Type B pancreatic cell (in vitro differentiated cells): ENCODE results near the gene IL2RA. TPM values are rescaled to one million over a fixed set of nuclear protein-coding genes. Genes with fewer than 3 reads are reported as not detected.
"Not testable (repeated sequence)": the region's sequence is repeated elsewhere in the genome, so short reads cannot be mapped to it uniquely, and the experiment has no call there.

Experiments
- DNase-seq: peaks from one replicate; pipeline ENCODE4 v3.0.0; 2021; ENCODE audit warnings: mixed read lengths; ENCODE audit not compliant: unreplicated experiment; ENCODE audit errors: extremely low spot score
- H3K27ac Mint-ChIP-seq: 2 replicates; pipeline ENCODE4 v1.8.0; 2021; ENCODE audit warnings: mild to moderate bottlenecking, mixed read lengths
- H3K27me3 Mint-ChIP-seq: 2 replicates; pipeline ENCODE4 v1.8.0; 2021; ENCODE audit warnings: mixed read lengths
- H3K36me3 Mint-ChIP-seq: 2 replicates; pipeline ENCODE4 v1.8.0; 2021; ENCODE audit warnings: mixed read lengths
- H3K4me1 Mint-ChIP-seq: one replicate; pipeline ENCODE4 v1.8.0; 2021; ENCODE audit warnings: mixed read lengths; ENCODE audit not compliant: unreplicated experiment
- H3K4me3 Mint-ChIP-seq: 2 replicates; pipeline ENCODE4 v1.8.0; 2021; ENCODE audit warnings: mild to moderate bottlenecking, mixed read lengths
- H3K9me3 Mint-ChIP-seq: 2 replicates; pipeline ENCODE4 v1.8.0; 2021; ENCODE audit warnings: mixed read lengths
- CTCF ChIP-seq: fragments of 200-600 bp; sonication (generic); conservative IDR thresholded peaks from 2 replicates; pipeline ENCODE4 v1.5.0; 2021; ENCODE audit warnings: antibody characterized with exemption, mild to moderate bottlenecking
- total RNA-seq: library from RNA; stranded (reverse); gene quantifications from 2 replicates; pipeline ENCODE4 v1.2.1, GENCODE V29; 2021; ENCODE audit warnings: low replicate concordance

IL2RA gene
- total RNA-seq, 1 donor from 2014 or later, result not detected

GRCh38 chr10:6044060-6044459 is 18.1 kb downstream of the IL2RA start:
- no peak for TF ChIP-seq CTCF
- Mint-ChIP-seq H3K4me1 (no peaks in the 10 kb centered on the region), H3K4me3 (no peak overlapping the region), H3K9me3 (no peaks in the 10 kb centered on the region), H3K27me3 (peaks cover 43% of the 10 kb centered on the region), H3K36me3 (no peaks in the 10 kb centered on the region), H3K27ac (no peak overlapping the region)
- DNase-seq, result no peak

GRCh38 chr10:6043377-6043776 is 18.8 kb downstream of the IL2RA start:
- not testable (repeated sequence) for H3K36me3 Mint-ChIP-seq, DNase-seq, H3K9me3 Mint-ChIP-seq, H3K4me3 Mint-ChIP-seq, H3K27ac Mint-ChIP-seq, H3K4me1 Mint-ChIP-seq
- H3K27me3 Mint-ChIP-seq, result peaks cover 37% of the 10 kb centered on the region

GRCh38 chr10:6040205-6040604 is 22.0 kb downstream of the IL2RA start:
- Mint-ChIP-seq H3K36me3 (no peaks in the 10 kb centered on the region), H3K27me3 (peaks cover 37% of the 10 kb centered on the region), H3K4me1 (no peaks in the 10 kb centered on the region), H3K9me3 (no peaks in the 10 kb centered on the region), H3K27ac (no peak overlapping the region), H3K4me3 (no peak overlapping the region)
- no peak for TF ChIP-seq CTCF
- DNase-seq, result no peak

- no peaks in the 10 kb centered on the region for H3K9me3 Mint-ChIP-seq
- no peak overlapping the region for H3K27ac Mint-ChIP-seq
- H3K4me1 Mint-ChIP-seq, result no peaks in the 10 kb centered on the region
- no peak overlapping the region for H3K4me3 Mint-ChIP-seq
- TF ChIP-seq CTCF, result no peak
- H3K27me3 Mint-ChIP-seq, result peaks cover 34% of the 10 kb centered on the region
- H3K36me3 Mint-ChIP-seq, result no peaks in the 10 kb centered on the region
- DNase-seq, result no peak
Observed at GRCh38 chr10:6039711-6040110, 22.5 kb downstream of the IL2RA start.

GRCh38 chr10:6038071-6038631 is 24.0 kb downstream of the IL2RA start:
- no peak for TF ChIP-seq CTCF
- no peaks in the 10 kb centered on the region for H3K36me3 Mint-ChIP-seq
- peaks cover 9% of the 10 kb centered on the region for H3K4me1 Mint-ChIP-seq
- no peak overlapping the region for H3K4me3 Mint-ChIP-seq
- peaks cover 26% of the 10 kb centered on the region for H3K27me3 Mint-ChIP-seq
- no peak for DNase-seq
- H3K27ac Mint-ChIP-seq, result no peak overlapping the region
- H3K9me3 Mint-ChIP-seq, result no peaks in the 10 kb centered on the region

GRCh38 chr10:6037422-6037821 is 24.7 kb downstream of the IL2RA start:
- peaks cover 24% of the 10 kb centered on the region for H3K27me3 Mint-ChIP-seq
- no peaks in the 10 kb centered on the region for H3K9me3 Mint-ChIP-seq
- DNase-seq, result no peak
- no peak overlapping the region for H3K27ac Mint-ChIP-seq
- H3K36me3 Mint-ChIP-seq, result no peaks in the 10 kb centered on the region
- no peak overlapping the region for H3K4me3 Mint-ChIP-seq
- TF ChIP-seq CTCF, result no peak
- H3K4me1 Mint-ChIP-seq, result peaks cover 9% of the 10 kb centered on the region
